ENCODE data around the gene ARHGAP24. TPM values are rescaled to one million over a fixed set of nuclear protein-coding genes. Genes with fewer than 3 reads are reported as not detected.

The ARHGAP24 gene
- total and polyA plus RNA-seq, 2 experiments from 2014 or later, result 0.21 to 0.36 TPM

- Histone ChIP-seq H3F3A (replicated peaks; ENCODE audit: low read depth) (no peaks in the 10 kb centered on the region), H2AFZ (no peak overlapping the region), H3K4me3 (no peak overlapping the region), H3K27me3 (ENCODE audit: insufficient read depth) (no peaks in the 10 kb centered on the region), H3K4me2 (no peak overlapping the region), H3K27ac (ENCODE audit: low read depth) (no peak overlapping the region), H3K9me2 (ENCODE audit: insufficient read depth) (no peaks in the 10 kb centered on the region), H4K20me1 (replicated peaks; ENCODE audit: insufficient read depth) (no peaks in the 10 kb centered on the region), H3K36me3 (ENCODE audit: insufficient read depth) (no peaks in the 10 kb centered on the region), H3K4me1 (ENCODE audit: insufficient read depth) (no peaks in the 10 kb centered on the region), H3K79me2 (replicated peaks; ENCODE audit: insufficient read depth) (no peaks in the 10 kb centered on the region)
- H3K27ac Mint-ChIP-seq, result no peak overlapping the region
- H3K4me1 Mint-ChIP-seq, result no peaks in the 10 kb centered on the region
- ATAC-seq (no peak), DNase-seq (ENCODE audit: low spot score) (no peak)
- H3K4me3 Mint-ChIP-seq, result no peak overlapping the region
- H3K27me3 Mint-ChIP-seq (ENCODE audit: insufficient read depth, low read depth, poor library complexity), result peaks cover 2% of the 10 kb centered on the region
- TF ChIP-seq POLR2AphosphoS5 (IDR thresholded peaks at IDR 0.05; ENCODE audit: low read depth) (no peak), ZNF114 (CRISPR knock-in tag; IDR thresholded peaks at IDR 0.05) (no peak)
- H3K9me3 Mint-ChIP-seq, result no peaks in the 10 kb centered on the region
- no peaks in the 10 kb centered on the region for H3K36me3 Mint-ChIP-seq (ENCODE audit: low read depth)
These were observed 131.6 kb downstream of the ARHGAP24 start for GRCh38 chr4:85606505-85606904.

GRCh38 chr4:85607624-85608023 lies 132.7 kb downstream of the ARHGAP24 start:
- H3K27me3 Mint-ChIP-seq (ENCODE audit: insufficient read depth, low read depth, poor library complexity), result peaks cover 2% of the 10 kb centered on the region
- H3K79me2 ChIP-seq (replicated peaks; ENCODE audit: insufficient read depth), result no peaks in the 10 kb centered on the region
- H2AFZ ChIP-seq, result no peak overlapping the region
- no peaks in the 10 kb centered on the region for H4K20me1 ChIP-seq (replicated peaks; ENCODE audit: insufficient read depth)
- no peaks in the 10 kb centered on the region for H3K9me3 Mint-ChIP-seq
- H3F3A ChIP-seq (replicated peaks; ENCODE audit: low read depth), result no peaks in the 10 kb centered on the region
- ATAC-seq, result no peak
- H3K27me3 ChIP-seq (ENCODE audit: insufficient read depth), result no peaks in the 10 kb centered on the region
- H3K4me2 ChIP-seq, result no peak overlapping the region
- no peaks in the 10 kb centered on the region for H3K4me1 ChIP-seq (ENCODE audit: insufficient read depth)
- no peaks in the 10 kb centered on the region for H3K9me2 ChIP-seq (ENCODE audit: insufficient read depth)
- no peaks in the 10 kb centered on the region for H3K4me1 Mint-ChIP-seq
- H3K4me3 ChIP-seq, result no peak overlapping the region
- H3K27ac Mint-ChIP-seq, result no peak overlapping the region
- no peaks in the 10 kb centered on the region for H3K36me3 ChIP-seq (ENCODE audit: insufficient read depth)
- no peak for DNase-seq (ENCODE audit: low spot score)
- no peak overlapping the region for H3K4me3 Mint-ChIP-seq
- no peak overlapping the region for H3K27ac ChIP-seq (ENCODE audit: low read depth)
- H3K36me3 Mint-ChIP-seq (ENCODE audit: low read depth), result no peaks in the 10 kb centered on the region
- TF ChIP-seq JUNB (IDR thresholded peaks at IDR 0.05; ENCODE audit: unreplicated experiment) (no peak), ETS1 (IDR thresholded peaks at IDR 0.05) (no peak), NANOG (IDR thresholded peaks at IDR 0.05; ENCODE audit: borderline replicate concordance) (no peak), EZH2 (IDR thresholded peaks at IDR 0.05; ENCODE audit: low read depth, unreplicated experiment) (no peak), ZNF462 (CRISPR knock-in tag; IDR thresholded peaks at IDR 0.05) (no peak), REST (IDR thresholded peaks at IDR 0.05; ENCODE audit: unreplicated experiment) (no peak), ZNF331 (CRISPR knock-in tag; IDR thresholded peaks at IDR 0.05; ENCODE audit: low read depth) (no peak), POLR2AphosphoS5 (IDR thresholded peaks at IDR 0.05; ENCODE audit: low read depth) (no peak), CTCF (conservative IDR thresholded peaks at IDR 0.05; ENCODE audit: low read depth in 2 of 2) (no peak)
